Measurements from ENCODE around the gene DOCK3.
A peak's percentile ranks its signal among the peaks of the same experiment; 100 is the strongest.
"Not testable (repeated sequence)": the region's sequence is repeated elsewhere in the genome, so short reads cannot be mapped to it uniquely, and the experiment has no call there.

DOCK3 gene

GRCh38 chr3:50913260-50913659 is 238.5 kb downstream of the DOCK3 start:
- no peak for DNase-seq

- DNase-seq: not testable (repeated sequence)
Measured at GRCh38 chr3:50922071-50922470, 247.3 kb downstream of the DOCK3 start.

GRCh38 chr3:50923955-50924354 is 249.2 kb downstream of the DOCK3 start:
- DNase-seq: no peak

GRCh38 chr3:50924638-50925037 is 249.9 kb downstream of the DOCK3 start:
- DNase-seq: no peak

GRCh38 chr3:50926868-50927267 is 252.1 kb downstream of the DOCK3 start:
- DNase-seq: no peak

GRCh38 chr3:50930371-50931208 is 255.9 kb downstream of the DOCK3 start:
- no peak for DNase-seq

- peak; percentile 8 for DNase-seq
Measured at GRCh38 chr3:50932918-50933317, 258.2 kb downstream of the DOCK3 start.

GRCh38 chr3:50936389-50936788 is 261.7 kb downstream of the DOCK3 start:
- DNase-seq: no peak

GRCh38 chr3:50947419-50947818 is 272.7 kb downstream of the DOCK3 start:
- no peak for DNase-seq

GRCh38 chr3:50950591-50950990 is 275.9 kb downstream of the DOCK3 start:
- no peak for DNase-seq

- no peak for DNase-seq
Measured at GRCh38 chr3:50953825-50954414, 279.2 kb downstream of the DOCK3 start.

- DNase-seq: no peak
Measured at GRCh38 chr3:50961386-50961785, 286.7 kb downstream of the DOCK3 start.

GRCh38 chr3:50971487-50971924 is 296.8 kb downstream of the DOCK3 start:
- DNase-seq: peak; percentile 52

GRCh38 chr3:50972029-50972428 is 297.3 kb downstream of the DOCK3 start:
- DNase-seq: no peak

GRCh38 chr3:50978586-50978985 is 303.9 kb downstream of the DOCK3 start:
- DNase-seq: not testable (repeated sequence)

GRCh38 chr3:50978991-50979667 is 304.4 kb downstream of the DOCK3 start:
- no peak for DNase-seq

GRCh38 chr3:50982540-50983325 is 308.0 kb downstream of the DOCK3 start:
- DNase-seq: no peak

GRCh38 chr3:50983887-50984286 is 309.2 kb downstream of the DOCK3 start:
- DNase-seq: no peak

- no peak for DNase-seq
Measured at GRCh38 chr3:50985893-50986292, 311.2 kb downstream of the DOCK3 start.

GRCh38 chr3:50986726-50987125 is 312.0 kb downstream of the DOCK3 start:
- DNase-seq: no peak

- DNase-seq: no peak
Measured at GRCh38 chr3:50994537-50994936, 319.8 kb downstream of the DOCK3 start.

GRCh38 chr3:50995085-50995824 is 320.5 kb downstream of the DOCK3 start:
- no peak for DNase-seq
